ENCODE measurements around the gene VASP. TPM values are rescaled to one million over a fixed set of nuclear protein-coding genes. Genes with fewer than 3 reads are reported as not detected.

Gene VASP
- polyA plus RNA-seq, 5 donors = 47.8 to 59.7 (median 57.2) TPM

DNA sequence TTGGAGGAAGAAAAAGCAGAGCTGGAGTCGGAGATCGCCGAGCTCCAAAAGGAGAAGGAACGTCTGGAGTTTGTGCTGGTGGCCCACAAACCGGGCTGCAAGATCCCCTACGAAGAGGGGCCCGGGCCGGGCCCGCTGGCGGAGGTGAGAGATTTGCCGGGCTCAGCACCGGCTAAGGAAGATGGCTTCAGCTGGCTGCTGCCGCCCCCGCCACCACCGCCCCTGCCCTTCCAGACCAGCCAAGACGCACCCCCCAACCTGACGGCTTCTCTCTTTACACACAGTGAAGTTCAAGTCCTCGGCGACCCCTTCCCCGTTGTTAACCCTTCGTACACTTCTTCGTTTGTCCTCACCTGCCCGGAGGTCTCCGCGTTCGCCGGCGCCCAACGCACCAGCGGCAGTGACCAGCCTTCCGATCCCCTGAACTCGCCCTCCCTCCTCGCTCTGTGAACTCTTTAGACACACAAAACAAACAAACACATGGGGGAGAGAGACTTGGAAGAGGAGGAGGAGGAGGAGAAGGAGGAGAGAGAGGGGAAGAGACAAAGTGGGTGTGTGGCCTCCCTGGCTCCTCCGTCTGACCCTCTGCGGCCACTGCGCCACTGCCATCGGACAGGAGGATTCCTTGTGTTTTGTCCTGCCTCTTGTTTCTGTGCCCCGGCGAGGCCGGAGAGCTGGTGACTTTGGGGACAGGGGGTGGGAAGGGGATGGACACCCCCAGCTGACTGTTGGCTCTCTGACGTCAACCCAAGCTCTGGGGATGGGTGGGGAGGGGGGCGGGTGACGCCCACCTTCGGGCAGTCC lies 34.5 kb upstream of the VASP start:
- peak; percentile 44 to 54 for DNase-seq

DNA sequence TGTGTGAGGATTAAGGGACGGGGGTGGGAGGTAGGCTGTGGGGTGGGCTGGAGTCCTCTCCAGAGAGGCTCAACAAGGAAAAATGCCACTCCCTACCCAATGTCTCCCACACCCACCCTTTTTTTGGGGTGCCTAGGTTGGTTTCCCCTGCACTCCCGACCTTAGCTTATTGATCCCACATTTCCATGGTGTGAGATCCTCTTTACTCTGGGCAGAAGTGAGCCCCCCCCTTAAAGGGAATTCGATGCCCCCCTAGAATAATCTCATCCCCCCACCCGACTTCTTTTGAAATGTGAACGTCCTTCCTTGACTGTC lies 34.0 kb upstream of the VASP start:
- DNase-seq = no peak

DNA sequence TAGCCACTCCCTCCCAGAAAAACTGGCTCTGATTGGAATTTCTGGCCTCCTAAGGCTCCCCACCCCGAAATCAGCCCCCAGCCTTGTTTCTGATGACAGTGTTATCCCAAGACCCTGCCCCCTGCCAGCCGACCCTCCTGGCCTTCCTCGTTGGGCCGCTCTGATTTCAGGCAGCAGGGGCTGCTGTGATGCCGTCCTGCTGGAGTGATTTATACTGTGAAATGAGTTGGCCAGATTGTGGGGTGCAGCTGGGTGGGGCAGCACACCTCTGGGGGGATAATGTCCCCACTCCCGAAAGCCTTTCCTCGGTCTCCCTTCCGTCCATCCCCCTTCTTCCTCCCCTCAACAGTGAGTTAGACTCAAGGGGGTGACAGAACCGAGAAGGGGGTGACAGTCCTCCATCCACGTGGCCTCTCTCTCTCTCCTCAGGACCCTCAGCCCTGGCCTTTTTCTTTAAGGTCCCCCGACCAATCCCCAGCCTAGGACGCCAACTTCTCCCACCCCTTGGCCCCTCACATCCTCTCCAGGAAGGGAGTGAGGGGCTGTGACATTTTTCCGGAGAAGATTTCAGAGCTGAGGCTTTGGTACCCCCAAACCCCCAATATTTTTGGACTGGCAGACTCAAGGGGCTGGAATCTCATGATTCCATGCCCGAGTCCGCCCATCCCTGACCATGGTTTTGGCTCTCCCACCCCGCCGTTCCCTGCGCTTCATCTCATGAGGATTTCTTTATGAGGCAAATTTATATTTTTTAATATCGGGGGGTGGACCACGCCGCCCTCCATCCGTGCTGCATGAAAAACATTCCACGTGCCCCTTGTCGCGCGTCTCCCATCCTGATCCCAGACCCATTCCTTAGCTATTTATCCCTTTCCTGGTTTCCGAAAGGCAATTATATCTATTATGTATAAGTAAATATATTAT lies 33.3 kb upstream of the VASP start:
- peak; percentile 46 to 68 for DNase-seq

DNA sequence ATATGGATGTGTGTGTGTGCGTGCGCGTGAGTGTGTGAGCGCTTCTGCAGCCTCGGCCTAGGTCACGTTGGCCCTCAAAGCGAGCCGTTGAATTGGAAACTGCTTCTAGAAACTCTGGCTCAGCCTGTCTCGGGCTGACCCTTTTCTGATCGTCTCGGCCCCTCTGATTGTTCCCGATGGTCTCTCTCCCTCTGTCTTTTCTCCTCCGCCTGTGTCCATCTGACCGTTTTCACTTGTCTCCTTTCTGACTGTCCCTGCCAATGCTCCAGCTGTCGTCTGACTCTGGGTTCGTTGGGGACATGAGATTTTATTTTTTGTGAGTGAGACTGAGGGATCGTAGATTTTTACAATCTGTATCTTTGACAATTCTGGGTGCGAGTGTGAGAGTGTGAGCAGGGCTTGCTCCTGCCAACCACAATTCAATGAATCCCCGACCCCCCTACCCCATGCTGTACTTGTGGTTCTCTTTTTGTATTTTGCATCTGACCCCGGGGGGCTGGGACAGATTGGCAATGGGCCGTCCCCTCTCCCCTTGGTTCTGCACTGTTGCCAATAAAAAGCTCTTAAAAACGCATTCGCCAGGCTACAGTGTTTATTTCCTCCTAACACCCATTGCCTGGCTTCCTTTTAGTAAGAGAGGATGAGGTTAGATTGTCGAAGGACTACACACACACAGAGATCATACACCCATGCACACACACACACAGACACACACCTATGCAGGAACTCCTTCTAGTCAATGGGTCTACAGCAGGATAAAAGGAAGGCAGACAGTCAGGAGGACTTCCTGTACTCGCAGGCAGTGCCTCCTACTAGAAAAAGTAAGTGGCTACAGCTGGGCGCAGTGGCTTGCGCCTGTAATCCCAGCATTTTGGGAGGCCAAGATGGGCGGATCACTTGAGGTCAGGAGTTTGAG lies 32.4 kb upstream of the VASP start:
- peak; percentile 84 to 89 for DNase-seq

DNA sequence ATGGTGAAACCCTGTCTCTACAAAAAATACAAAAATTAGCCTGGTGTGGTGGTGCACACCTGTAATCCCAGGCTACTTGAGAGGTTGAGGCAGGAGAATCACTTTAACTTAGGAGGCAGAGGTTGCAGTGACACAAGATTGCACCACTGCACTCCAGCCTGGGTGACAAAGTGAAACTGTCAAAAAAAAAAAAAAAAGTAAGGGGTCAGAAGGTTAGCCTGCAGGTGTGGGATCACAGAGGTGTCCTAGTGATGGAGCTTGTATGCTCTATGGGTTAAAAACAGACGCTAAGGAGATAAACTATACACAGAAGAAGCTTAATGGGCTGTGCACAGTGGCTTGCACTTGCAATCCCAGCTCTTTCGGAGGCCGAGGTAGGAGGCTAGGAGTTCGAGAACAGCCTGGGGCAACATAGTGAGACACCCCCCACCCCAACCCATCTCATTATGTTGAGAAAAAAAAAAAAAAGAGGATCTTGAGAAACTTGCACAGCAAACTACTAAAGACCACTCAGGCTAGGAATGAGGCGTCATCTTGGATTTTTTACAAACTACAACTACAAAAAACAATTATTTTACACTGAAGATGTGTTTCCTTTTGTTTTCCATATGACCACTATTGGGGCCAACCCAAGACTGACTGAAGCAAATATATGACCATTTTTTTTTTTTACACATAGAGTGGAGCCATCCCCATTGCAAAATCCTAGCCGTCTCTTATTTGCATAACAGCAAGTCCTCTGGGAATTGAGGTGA lies 31.6 kb upstream of the VASP start:
- DNase-seq = peak in 1 of 2 donors; percentile 64

DNA sequence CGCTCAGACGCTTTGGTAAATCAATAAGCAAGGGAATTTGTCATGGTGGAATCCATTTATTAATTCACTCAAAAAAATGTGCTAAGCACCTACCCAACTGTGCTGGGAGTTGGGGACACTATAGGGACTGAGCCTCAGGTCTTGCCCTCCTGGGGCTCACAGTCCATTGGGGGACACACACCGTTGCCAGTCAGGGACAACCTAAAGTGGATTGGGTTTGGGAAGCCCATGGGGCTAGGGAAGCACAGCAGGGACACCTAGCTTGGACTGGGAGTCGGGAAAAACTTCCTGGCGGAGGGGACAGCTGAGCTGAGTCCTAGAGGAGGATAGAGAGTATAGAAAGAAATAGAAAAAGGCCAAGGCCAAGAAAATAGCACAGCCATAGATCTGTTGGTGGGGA lies 31.0 kb upstream of the VASP start:
- DNase-seq = no peak

DNA sequence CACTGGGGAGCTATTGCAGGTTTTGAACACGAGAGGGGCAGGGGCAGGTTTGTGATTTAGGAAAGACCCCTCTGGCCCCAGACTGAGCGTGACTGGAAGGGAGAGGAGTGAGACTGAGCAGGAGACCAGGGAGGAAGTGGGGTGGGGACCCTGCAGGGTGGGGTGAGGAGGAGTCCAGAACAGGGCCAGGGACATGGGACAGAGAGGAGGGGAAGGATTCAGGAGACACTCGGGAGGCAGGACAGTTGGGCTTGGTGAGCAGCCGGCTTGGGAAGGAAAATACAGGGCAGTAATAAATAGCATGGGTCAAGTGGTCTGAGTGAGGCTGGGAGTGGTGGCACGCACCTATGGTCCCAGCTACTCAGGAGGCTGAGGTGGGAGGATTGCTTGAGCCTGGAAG lies 30.1 kb upstream of the VASP start:
- no peak for DNase-seq

DNA sequence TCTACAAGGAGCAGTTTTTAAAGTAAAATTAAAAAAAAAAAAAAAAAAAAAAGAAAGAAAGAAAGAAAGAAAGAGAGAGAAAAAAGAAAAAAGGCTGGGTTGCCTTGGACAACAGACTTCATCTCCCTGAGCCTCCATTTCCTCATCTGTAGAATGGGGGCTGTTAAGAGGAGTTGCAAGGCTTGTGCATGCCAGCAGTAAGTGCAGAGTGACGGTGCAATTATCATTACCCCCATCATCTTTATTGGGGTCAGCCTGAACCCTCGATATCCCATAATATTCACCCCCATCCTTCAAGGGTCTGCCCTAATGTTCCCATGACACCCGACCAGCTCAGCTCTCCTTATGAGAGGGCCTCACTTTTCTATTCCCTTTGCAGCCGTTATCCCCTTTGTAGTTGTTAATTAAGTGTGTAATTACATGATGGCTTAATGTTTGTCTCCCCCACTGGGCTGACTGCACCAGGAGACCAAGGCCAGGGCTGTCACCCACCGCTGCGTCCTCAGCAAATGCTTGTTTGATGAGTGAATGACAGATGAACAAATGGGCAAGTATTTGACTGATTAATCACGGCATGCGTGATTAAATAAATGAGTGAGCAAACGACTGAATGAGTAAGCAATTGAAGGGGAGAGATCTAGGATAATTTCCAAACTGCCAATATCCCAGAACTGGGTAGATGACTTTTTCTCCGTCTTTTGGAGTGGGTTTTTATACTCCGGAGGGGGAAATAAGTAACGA lies 29.4 kb upstream of the VASP start:
- DNase-seq = no peak

DNA sequence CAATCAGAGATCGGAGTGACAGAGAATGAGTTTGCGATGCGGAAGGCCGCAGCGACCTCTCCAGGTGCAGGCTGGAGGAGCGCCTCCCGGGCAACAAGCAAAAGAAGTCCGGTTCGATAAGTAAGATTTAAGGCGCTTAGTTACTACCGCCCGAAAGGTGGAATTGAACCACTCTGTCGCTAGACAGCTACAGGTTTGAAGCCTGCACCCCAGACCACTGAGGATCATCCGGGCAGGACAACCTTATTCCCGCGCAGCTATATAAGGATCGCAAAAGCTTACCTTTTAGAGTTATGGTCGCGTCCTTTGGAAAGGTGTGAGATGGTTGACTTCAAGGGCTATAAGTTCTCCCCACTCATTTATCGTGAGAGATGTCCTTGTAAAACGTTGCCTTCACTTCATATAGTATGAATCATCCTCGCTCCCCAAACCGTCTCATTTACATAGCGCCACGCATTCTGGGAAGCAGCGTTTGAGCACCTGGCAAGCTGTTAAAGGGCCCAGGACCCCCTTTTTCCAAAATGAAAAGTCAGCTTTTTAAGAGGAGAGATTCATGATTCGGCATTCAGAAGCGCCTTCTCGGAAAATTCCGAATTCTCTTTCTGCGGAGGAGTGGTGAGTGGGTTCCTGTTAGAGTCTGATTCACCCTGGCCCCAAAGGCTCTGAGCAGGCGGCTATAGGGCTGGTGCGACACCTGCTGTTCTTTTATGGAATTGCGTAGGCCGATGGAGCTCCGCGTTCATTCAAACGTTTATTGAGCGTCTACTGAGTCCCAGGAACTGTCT lies 28.6 kb upstream of the VASP start:
- DNase-seq = peak; percentile 89 to 92

DNA sequence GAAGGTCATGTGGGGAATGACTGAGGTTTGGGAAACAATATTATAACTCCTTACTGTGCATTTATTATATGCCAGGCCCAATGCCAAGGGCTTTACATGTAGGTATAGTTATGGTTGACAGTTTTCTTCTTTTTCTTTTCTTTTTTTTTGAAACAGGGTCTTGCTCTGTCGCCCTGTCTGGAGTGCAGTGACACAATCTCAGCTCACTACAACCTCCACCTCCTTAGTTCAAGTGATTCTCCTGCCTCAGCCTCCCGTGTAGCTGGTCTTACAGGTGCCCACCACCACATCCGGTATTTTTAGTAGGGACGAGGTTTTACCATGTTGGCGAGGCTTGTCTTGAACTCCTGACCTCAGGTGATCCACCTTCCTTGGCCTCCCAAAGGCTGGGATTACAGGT lies 24.2 kb upstream of the VASP start:
- no peak for DNase-seq

DNA sequence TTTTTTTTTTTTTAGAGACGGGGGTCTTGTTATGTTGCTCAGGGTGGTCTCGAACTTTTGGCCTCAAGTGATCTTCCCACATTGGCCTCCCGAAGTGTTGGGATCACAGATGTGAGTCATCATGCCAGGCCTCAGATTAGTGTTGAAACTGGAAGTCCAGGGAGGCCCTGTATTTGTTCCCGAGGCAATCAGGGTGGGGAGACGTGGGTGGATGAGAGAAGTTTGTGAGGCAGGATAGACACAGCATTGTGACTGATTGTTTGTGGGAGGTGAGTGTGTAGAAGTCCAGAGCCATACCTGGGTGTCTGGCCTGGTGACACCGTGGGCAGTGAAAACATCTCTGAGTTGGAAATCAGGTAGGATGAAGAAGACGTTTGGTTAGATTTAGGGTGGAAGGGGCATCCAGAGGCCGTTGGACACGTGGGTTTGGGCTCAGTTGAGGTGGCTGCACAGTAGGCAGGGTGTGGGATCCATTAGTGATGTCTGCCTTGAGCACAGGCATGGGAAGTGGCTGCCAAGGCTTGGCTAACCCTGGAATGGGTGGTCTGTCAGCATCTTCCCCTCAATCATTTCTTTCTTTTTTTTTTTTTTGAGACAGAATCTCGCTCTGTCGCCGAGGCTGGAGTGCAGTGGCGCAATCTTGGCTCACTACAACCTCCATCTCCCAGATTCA lies 22.9 kb upstream of the VASP start:
- no peak for DNase-seq

DNA sequence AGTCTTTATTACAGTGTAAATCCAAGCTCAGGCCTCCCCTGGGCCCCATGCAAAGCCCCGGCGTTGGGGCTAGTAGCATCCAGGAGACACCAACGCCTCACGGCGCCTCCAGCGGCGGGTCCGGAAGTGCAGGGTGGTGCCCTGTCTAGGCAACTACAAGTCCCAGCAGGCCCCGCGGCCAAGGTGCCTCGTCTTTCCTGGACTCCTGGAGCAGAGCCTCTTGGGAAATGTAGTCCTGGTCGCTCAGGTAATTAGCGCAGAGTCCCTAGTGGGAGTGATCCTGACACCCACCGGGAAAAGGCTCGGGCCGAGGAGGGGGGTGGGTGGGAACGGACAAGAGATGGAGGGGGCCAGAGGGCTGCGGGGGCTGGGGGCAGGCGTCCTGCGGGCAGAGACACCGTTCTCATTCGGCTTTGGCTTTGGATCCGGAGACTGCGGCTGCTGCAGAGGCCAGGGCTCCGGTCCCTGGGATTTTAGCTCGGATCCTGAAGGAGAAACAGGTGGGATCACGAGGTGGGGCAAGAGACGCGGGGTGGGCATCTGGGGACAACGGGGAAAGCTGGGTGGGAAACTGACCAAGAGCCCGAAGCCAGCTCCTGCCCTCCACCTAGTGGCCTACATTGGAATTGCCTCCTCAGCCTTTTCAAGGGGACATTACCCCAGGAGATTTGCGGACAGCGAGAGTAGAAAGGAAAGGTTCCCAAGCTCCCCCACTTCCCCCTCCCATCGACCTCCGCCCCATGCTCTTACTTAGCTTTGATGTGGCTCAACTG lies 21.8 kb upstream of the VASP start:
- peak; percentile 84 to 90 for DNase-seq

DNA sequence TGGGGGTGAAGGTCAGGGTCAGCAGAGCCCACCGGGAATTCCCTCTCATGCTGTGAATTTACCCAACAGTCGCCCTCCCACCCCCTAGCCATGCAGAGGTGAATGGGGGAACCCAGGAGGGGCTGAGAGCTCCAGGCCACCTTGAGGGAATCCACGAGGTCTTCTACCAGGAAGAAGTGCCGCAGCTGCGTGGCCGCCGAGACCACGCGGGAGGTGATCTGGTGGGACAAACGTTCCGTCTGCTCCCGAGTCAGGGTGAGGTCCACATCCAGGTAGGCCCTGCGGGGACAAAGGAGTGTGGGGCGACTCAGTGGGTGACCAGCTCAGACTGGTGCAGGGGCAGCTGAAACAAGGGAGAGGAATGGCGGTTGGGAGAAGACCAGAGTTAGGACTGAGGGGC lies 18.6 kb upstream of the VASP start:
- DNase-seq = no peak

DNA sequence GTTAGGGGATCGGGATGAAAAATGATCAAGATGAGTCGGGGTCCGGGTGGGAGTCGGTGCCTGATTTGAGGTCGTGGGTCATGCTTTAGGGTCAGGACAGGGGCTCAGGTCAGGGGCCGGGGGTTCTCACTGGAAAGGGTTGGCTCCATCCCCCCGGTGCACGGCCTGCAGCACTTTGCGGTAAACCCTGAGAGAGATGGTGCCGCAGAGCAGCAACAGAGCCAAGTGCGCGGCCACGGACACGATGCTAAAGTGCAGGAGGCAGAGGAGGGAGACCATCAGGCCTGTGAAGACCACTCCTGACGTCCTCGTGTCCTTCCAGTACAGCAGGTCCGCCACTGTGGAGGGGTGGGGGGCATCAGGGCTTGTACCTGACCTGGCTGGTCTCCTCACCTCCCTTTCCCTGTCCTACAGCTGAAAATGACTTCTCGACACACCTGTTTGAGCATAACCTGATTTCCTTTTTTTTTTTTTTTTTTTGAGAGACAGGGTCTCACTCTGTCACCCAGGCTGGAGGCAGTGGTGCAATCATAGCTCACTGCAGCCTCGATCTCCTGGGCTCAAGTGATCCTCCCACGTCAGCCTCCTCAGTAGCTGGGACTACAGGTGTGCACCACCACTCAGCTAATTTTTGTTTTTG lies 17.9 kb upstream of the VASP start:
- DNase-seq = no peak

DNA sequence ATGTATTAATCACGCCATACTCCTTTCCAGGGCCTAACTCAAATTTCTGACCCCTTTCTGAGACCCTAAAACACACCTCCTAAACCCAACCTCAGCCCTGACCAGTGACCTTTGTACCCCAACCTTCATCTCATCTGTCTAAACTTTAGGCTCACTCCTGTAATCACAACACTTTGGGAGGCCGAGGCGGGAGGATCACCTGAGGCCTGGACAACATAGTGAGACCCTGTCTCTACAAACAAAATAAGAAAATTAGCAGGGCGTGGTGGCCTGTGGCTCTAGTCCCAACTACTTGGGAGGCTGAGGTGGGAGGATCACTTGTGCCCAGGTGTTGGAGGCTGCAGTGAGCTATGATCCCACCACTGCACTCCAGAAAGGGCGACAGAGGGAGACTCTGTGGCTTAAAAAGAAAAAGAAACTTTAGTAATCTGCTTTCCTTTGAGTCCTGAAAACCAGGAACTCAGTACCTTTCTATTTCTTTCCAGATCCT lies 15.1 kb upstream of the VASP start:
- DNase-seq = no peak

DNA sequence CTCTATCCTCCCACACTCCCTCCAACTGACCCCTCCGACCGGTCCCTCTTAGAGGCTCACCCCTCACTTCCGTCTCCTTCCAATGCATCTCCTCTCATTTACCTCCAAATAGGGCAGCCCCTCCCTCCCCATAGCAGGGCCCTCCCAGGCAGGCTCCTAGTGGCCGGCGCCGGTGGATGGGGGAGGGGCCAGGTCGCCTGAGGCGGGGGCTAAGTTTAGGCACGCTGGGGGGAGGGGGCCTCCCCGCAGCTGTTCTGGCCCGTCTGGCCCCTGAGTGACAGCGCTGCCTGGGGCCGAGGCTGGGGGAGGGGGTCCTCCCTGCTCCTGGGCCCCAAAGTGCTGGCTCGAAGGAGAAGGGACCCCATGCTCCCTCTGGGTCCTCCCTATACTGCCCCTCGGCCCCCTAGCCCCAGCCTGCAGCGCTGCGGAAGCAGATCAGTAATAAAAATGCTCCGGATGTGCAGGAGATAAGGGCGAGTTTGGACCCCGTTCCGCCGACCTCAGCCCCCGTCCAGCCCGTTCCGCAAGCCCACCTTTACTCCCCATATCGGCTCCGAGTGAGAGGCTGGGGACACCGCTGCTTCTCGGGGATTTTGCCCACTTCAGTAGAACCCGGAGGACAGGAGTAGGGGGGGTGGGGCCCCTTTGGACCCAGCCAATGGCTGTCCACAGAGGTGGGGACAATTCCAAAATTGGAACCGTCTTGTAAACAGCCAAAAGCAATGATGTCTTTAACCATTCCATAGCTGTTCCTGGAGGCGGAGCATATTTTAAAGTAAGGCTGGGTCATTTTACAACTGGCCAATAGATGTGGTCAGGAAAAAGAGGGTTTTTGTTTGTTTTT lies 14.4 kb upstream of the VASP start:
- DNase-seq = peak; percentile 77 to 82
